ENCODE results near the gene RNF19B. TPM values are rescaled to one million over a fixed set of nuclear protein-coding genes. Genes with fewer than 3 reads are reported as not detected.

Gene RNF19B
- total RNA-seq, 1 experiment from 2014 or later, result 41.3 TPM

DNA sequence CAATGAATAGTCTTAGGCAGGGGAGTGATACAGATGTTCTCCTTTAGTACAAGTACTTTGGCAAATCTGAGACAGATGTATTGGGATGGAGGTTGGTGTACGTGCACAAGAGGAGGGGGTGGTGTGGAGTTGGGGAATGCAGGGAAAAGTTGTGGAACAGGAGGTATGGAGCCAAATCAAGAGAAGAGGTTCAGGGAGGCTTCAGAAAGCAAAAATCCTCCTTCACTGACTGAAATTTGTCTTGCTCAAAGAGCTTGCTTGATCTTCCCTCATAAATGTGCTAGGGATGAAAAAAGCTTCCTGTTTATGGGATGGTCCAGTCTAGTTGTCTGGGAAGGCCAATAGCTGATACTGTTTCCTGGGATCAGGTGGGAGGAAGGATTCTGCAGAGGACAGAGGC lies 5.8 kb downstream of the RNF19B start:
- Mint-ChIP-seq H3K27me3 (ENCODE audit: insufficient read depth, unreplicated experiment) (no peaks in the 10 kb centered on the region), H3K9me3 (ENCODE audit: unreplicated experiment) (no peaks in the 10 kb centered on the region), H3K27ac (ENCODE audit: low read depth, unreplicated experiment) (peak overlapping the region; percentile 64), H3K4me3 (ENCODE audit: unreplicated experiment) (no peak overlapping the region), H3K4me1 (ENCODE audit: insufficient read depth, unreplicated experiment) (peaks cover 29% of the 10 kb centered on the region), H3K36me3 (ENCODE audit: insufficient read depth, unreplicated experiment) (no peaks in the 10 kb centered on the region)
- no TSS peak for BruUV-seq (replicated peaks)
- ChIA-PET POLR2A (interaction anchor here (1.3 to 13.8 kb wide), 3 partner anchors 10 to 30 kb away, joined by 4 to 255 read pairs (median 9); no protein-coding TSS in a partner anchor), CTCF (interaction anchor here (0.7 to 2.2 kb wide), 3 partner anchors 10 to 48 kb away, joined by 3 to 9 read pairs (median 3); no protein-coding TSS in a partner anchor)
- TF ChIP-seq, protein P1, sequence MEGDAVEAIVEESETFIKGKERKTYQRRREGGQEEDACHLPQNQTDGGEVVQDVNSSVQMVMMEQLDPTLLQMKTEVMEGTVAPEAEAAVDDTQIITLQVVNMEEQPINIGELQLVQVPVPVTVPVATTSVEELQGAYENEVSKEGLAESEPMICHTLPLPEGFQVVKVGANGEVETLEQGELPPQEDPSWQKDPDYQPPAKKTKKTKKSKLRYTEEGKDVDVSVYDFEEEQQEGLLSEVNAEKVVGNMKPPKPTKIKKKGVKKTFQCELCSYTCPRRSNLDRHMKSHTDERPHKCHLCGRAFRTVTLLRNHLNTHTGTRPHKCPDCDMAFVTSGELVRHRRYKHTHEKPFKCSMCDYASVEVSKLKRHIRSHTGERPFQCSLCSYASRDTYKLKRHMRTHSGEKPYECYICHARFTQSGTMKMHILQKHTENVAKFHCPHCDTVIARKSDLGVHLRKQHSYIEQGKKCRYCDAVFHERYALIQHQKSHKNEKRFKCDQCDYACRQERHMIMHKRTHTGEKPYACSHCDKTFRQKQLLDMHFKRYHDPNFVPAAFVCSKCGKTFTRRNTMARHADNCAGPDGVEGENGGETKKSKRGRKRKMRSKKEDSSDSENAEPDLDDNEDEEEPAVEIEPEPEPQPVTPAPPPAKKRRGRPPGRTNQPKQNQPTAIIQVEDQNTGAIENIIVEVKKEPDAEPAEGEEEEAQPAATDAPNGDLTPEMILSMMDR (IDR thresholded peaks at IDR 0.05; ENCODE audit: unreplicated experiment), result no peak
- intact Hi-C loops (cut with micrococcal nuclease), result no loop called here
- no peak for DNase-seq (ENCODE audit: unreplicated experiment)

DNA sequence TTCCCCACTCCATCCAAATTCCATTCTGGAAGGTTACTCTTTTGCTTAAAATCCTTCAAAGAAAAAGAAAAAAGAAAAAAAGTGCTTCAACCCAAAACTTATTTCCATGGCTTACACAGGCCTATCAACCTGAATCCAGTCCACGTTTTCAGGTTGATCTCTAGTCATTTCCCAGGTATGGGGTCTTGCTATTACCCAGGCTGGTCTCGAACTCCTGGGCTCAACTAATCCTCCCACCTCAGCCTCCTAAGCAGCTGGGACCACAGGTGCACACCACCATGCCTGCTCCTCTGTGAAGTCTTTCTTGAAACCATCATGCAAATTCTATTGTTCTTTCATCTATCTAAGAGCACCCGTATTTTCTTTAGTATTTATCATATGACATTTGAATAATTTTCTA lies 7.6 kb downstream of the RNF19B start:
- CTCF ChIA-PET, result interaction anchor here (2.5 kb wide), 1 partner anchor 128 kb away, joined by 7 read pairs; no protein-coding TSS in a partner anchor

DNA sequence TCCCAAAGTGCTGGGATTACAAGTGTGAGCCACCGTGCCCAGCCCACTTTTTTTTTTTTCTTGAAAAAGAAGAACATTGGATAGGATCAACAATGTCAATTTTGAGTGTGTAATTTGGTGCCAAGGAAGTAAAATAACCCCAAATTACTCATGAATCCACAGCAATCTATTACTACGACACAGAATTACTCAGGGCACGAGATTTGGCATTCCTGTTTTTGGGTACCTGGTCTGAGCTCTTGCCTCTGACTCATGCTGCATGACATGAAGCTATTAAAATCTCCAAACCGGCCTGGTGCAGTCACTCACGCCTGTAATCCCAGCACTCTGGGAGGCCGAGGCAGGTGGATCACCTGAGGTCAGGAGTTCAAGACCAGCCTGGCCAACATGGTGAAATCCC lies 10.4 kb downstream of the RNF19B start:
- Mint-ChIP-seq H3K9me3 (ENCODE audit: unreplicated experiment) (no peaks in the 10 kb centered on the region), H3K36me3 (ENCODE audit: insufficient read depth, unreplicated experiment) (peaks cover 6% of the 10 kb centered on the region), H3K27ac (ENCODE audit: low read depth, unreplicated experiment) (peak overlapping the region; percentile 87), H3K4me1 (ENCODE audit: insufficient read depth, unreplicated experiment) (peaks cover 14% of the 10 kb centered on the region), H3K4me3 (ENCODE audit: unreplicated experiment) (no peak overlapping the region), H3K27me3 (ENCODE audit: insufficient read depth, unreplicated experiment) (no peaks in the 10 kb centered on the region)
- ChIA-PET POLR2A (interaction anchor here (0.6 to 2.8 kb wide), 23 partner anchors 8 to 1800 kb away, joined by 3 to 43 read pairs (median 4); partner anchors contain the start of genes AZIN2, GJB5, RNF19B and S100PBP), CTCF (interaction anchor here (0.6 to 4.0 kb wide), 12 partner anchors 10 to 132 kb away, joined by 3 to 41 read pairs (median 4); partner anchors contain the start of gene RNF19B)
- no TSS peak for BruUV-seq (replicated peaks)
- peak; percentile 85 for DNase-seq (ENCODE audit: unreplicated experiment)
- TF ChIP-seq, protein P1 (IDR thresholded peaks at IDR 0.05; ENCODE audit: unreplicated experiment), result no peak
- intact Hi-C loops (cut with micrococcal nuclease), result loop anchor here (1.0 to 2.0 kb wide), 2 partner anchors 9 to 35 kb away; no protein-coding TSS in a partner anchor

More for the DNA sequence above, 7.6 kb downstream of the RNF19B start:
- no peak for DNase-seq (ENCODE audit: unreplicated experiment)
- TF ChIP-seq, protein P1 (IDR thresholded peaks at IDR 0.05; ENCODE audit: unreplicated experiment), result no peak
- Mint-ChIP-seq H3K27ac (ENCODE audit: low read depth, unreplicated experiment) (no peak overlapping the region), H3K36me3 (ENCODE audit: insufficient read depth, unreplicated experiment) (peaks cover 6% of the 10 kb centered on the region), H3K4me1 (ENCODE audit: insufficient read depth, unreplicated experiment) (peaks cover 27% of the 10 kb centered on the region), H3K4me3 (ENCODE audit: unreplicated experiment) (no peak overlapping the region), H3K9me3 (ENCODE audit: unreplicated experiment) (no peaks in the 10 kb centered on the region), H3K27me3 (ENCODE audit: insufficient read depth, unreplicated experiment) (no peaks in the 10 kb centered on the region)
- intact Hi-C loops (cut with micrococcal nuclease), result no loop called here
- POLR2A ChIA-PET, result interaction anchor here (2.6 kb wide), 1 partner anchor 24 kb away, joined by 8 read pairs; no protein-coding TSS in a partner anchor
- no TSS peak for BruUV-seq (replicated peaks)

DNA sequence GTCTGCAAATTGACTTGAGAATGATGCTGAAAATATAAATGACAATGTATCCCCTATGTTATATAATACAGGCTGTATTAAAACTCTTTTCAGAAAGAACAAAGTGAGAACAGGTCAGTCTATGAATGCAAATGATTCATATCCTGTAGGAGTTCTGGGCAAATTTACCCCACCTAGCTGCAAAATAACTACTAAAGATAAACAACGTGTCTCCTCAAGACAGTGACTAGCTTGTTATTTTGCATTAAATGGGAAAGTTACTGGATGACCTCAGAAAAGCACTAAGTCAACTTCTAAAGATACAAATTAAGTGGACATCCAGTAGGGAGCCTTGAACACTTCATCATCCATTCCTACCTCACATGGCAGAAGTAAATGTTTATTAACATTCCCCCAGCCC lies 11.1 kb downstream of the RNF19B start:
- H3K9me3 Mint-ChIP-seq (ENCODE audit: unreplicated experiment), result no peaks in the 10 kb centered on the region
- DNase-seq (ENCODE audit: unreplicated experiment), result peak; percentile 70

More for the DNA sequence above, 11.1 kb downstream of the RNF19B start:
- peaks cover 14% of the 10 kb centered on the region for H3K4me1 Mint-ChIP-seq (ENCODE audit: insufficient read depth, unreplicated experiment)
- H3K27me3 Mint-ChIP-seq (ENCODE audit: insufficient read depth, unreplicated experiment), result no peaks in the 10 kb centered on the region
- POLR2A ChIA-PET, result interaction anchor here (0.8 to 2.8 kb wide), 18 partner anchors 9 to 559 kb away, joined by 3 to 43 read pairs (median 4); partner anchors contain the start of genes AZIN2, BSDC1, RNF19B and S100PBP
- H3K36me3 Mint-ChIP-seq (ENCODE audit: insufficient read depth, unreplicated experiment), result peaks cover 6% of the 10 kb centered on the region
- H3K27ac Mint-ChIP-seq (ENCODE audit: low read depth, unreplicated experiment), result peak overlapping the region; percentile 87
- intact Hi-C loops (cut with micrococcal nuclease), result no loop called here
- BruUV-seq (replicated peaks), result no TSS peak
- H3K4me3 Mint-ChIP-seq (ENCODE audit: unreplicated experiment), result no peak overlapping the region
- TF ChIP-seq, protein P1 (IDR thresholded peaks at IDR 0.05; ENCODE audit: unreplicated experiment), result no peak
- CTCF ChIA-PET, result interaction anchor here (0.6 to 4.0 kb wide), 11 partner anchors 10 to 123 kb away, joined by 3 to 41 read pairs (median 4); partner anchors contain the start of gene RNF19B

All from MCF 10A (cell line).